Effector memory CD4-positive, alpha-beta T cell (primary cell): ENCODE data around the gene ADAM19.

Experiments
- DNase-seq, 3 donors: peaks; one replicate each; pipeline ENCODE4 v3.0.0-alpha.2; 2020
- H3K27ac ChIP-seq: 2 replicates; pipeline ENCODE4 v1.7.0; 2013; ENCODE audit warnings: mild to moderate bottlenecking, low read length, moderate library complexity; ENCODE audit not compliant: insufficient read depth, poor library complexity, severe bottlenecking
- H3K27me3 ChIP-seq: replicated peaks from 2 replicates; pipeline ENCODE4 v1.7.0; 2013; ENCODE audit warnings: mild to moderate bottlenecking, low read length; ENCODE audit not compliant: insufficient read depth, control insufficient read depth, poor library complexity, severe bottlenecking
- H3K36me3 ChIP-seq: 2 replicates; pipeline ENCODE4 v1.7.0; 2013; ENCODE audit warnings: mild to moderate bottlenecking, low read length, moderate library complexity; ENCODE audit not compliant: control insufficient read depth, insufficient read depth
- H3K4me1 ChIP-seq: 2 replicates; pipeline ENCODE4 v1.7.0; 2013; ENCODE audit warnings: low read length, mild to moderate bottlenecking; ENCODE audit not compliant: control insufficient read depth, insufficient read depth, poor library complexity, severe bottlenecking
- H3K4me3 ChIP-seq: 2 replicates; pipeline ENCODE4 v1.7.0; 2013; ENCODE audit warnings: low read length, low read depth, mild to moderate bottlenecking; ENCODE audit not compliant: insufficient read depth, poor library complexity, severe bottlenecking
- H3K9me3 ChIP-seq: 2 replicates; pipeline ENCODE4 v1.7.0; 2013; ENCODE audit warnings: mild to moderate bottlenecking, low read length, moderate library complexity; ENCODE audit not compliant: control insufficient read depth

ADAM19 gene

DNA sequence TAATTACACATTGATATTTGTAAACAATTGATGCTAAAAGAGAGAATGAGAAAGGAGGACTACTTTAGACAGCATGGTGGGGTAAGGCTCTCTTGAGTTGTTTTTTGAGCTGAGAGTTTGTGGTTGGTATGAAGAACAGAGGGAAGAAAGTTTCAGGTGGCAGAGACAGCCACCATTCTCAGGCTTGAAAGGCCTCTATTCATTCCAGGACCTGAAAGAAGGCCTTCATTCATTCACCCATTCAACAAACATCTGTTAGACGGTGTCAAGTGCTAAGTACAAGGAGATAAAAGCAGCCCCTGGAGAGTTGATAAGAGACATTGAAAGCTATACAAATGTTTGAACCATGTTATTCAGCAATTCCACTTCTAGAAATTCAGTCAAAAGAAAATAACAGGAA, 21.7 kb upstream of the ADAM19 start:
- Histone ChIP-seq H3K4me1 (peaks cover 34% of the 10 kb centered on the region), H3K36me3 (no peaks in the 10 kb centered on the region), H3K27me3 (no peaks in the 10 kb centered on the region), H3K4me3 (no peak overlapping the region), H3K9me3 (no peaks in the 10 kb centered on the region), H3K27ac (no peak overlapping the region)
- DNase-seq = no peak

GRCh38 chr5:157596487-157596886, 20.9 kb upstream of the ADAM19 start:
- peaks cover 37% of the 10 kb centered on the region for H3K4me1 ChIP-seq
- DNase-seq = no peak
- H3K27me3 ChIP-seq = no peaks in the 10 kb centered on the region
- no peak overlapping the region for H3K27ac ChIP-seq
- no peaks in the 10 kb centered on the region for H3K9me3 ChIP-seq
- H3K36me3 ChIP-seq = no peaks in the 10 kb centered on the region
- peak overlapping the region; percentile 20 for H3K4me3 ChIP-seq

DNA sequence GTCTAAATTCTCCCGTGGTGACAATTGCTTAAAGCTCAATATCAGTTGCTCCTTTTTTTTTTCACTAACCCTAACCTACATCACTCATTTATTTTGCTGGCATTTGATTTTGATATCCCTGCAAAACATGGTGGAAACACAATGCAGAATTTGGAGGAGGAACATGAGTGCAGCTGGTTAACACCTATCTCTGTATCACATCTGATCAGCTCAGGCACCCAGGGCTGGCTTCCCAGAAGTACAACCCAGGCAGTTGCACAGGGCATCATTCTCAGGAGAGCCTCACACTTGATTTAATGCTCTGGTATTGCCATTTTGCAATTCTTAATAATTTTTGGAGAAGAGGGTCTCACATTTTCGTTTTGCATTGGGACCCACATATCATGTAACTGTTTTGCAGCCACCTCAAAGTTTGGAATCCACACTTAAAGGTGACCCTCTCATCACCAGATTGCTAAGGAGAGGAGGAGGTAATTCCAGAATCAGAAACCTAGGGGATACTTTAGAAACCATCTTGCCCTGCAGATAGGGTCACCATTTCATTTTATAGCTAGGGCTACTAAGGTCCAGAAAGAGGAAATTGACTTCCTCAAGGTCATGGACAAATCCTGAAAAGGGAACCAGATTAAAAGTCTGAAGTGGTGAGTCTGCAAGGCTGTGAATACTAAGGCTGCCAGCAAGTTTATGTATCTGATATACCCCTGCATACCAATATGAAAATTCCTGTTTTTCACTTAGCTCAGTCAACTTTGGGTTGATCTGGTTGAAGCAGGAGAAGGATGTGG, 19.3 kb upstream of the ADAM19 start:
- Histone ChIP-seq H3K27ac (no peak overlapping the region), H3K4me3 (no peak overlapping the region), H3K4me1 (peaks cover 37% of the 10 kb centered on the region), H3K27me3 (no peaks in the 10 kb centered on the region), H3K36me3 (no peaks in the 10 kb centered on the region), H3K9me3 (no peaks in the 10 kb centered on the region)
- DNase-seq = no peak

- Histone ChIP-seq H3K27me3 (no peaks in the 10 kb centered on the region), H3K4me3 (no peak overlapping the region), H3K27ac (no peak overlapping the region), H3K4me1 (peaks cover 37% of the 10 kb centered on the region), H3K36me3 (no peaks in the 10 kb centered on the region), H3K9me3 (no peaks in the 10 kb centered on the region)
- DNase-seq = no peak
Observed at GRCh38 chr5:157594257-157594656, 18.7 kb upstream of the ADAM19 start.

DNA sequence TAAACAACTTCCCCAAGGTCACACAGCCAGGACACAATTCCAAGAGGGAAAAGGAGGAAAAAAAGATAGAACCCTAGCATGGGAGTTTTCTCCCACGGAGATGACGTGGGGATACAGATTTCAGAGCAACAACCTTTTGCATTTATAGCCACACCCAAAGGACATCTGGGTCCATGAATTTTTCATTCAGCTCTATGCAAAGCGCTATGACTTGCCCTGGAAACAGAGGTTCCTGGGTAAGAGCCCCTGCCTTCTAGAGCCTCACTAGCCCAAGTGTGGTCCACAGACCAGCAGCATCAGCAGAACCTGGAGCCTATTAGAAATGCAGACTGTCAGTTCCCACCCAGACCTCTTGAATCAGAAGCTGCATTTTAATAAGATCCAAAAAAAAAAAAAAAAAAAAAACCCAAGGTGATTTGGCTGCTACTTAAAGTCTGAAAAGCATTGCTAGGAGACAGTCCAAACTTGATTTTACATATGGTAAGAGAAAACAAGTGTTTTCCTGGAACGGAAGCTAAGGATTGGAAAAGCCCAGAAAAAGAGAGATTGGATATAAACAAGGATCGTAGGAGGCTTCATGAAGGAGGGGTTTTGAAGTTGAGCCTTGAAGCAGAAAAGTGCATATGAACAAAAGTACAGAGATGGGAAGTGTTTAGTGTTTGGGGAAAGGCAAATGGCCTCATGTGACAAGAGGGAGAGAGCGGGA, 17.6 kb upstream of the ADAM19 start:
- no peak overlapping the region for H3K27ac ChIP-seq
- H3K27me3 ChIP-seq = no peaks in the 10 kb centered on the region
- no peaks in the 10 kb centered on the region for H3K36me3 ChIP-seq
- no peaks in the 10 kb centered on the region for H3K9me3 ChIP-seq
- H3K4me3 ChIP-seq = no peak overlapping the region
- H3K4me1 ChIP-seq = peaks cover 37% of the 10 kb centered on the region
- no peak for DNase-seq

DNA sequence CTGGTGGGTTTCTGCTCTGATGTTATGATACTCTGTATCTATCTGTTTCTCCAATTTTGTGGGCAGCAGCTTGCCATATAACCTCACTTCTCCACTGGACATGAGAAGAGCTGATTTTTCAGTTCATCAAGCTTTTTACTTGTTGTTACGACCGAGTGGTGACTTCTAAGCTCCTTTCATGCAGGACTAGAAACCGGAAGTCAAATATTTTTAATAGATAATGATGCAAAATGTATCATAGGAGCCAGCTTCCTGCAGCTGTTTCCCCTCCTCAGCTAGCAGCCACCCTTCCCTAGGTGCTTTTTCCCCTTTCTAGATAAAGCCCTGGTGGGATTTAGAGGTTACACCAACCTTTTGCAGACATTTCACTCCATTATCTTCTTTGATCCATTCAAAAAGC, 17.0 kb upstream of the ADAM19 start:
- H3K36me3 ChIP-seq = no peaks in the 10 kb centered on the region
- H3K9me3 ChIP-seq = no peaks in the 10 kb centered on the region
- peaks cover 37% of the 10 kb centered on the region for H3K4me1 ChIP-seq
- H3K4me3 ChIP-seq = no peak overlapping the region
- H3K27ac ChIP-seq = no peak overlapping the region
- DNase-seq = no peak
- no peaks in the 10 kb centered on the region for H3K27me3 ChIP-seq

GRCh38 chr5:157590478-157590877, 14.9 kb upstream of the ADAM19 start:
- peaks cover 23% of the 10 kb centered on the region for H3K4me1 ChIP-seq
- H3K4me3 ChIP-seq = no peak overlapping the region
- DNase-seq = no peak
- no peaks in the 10 kb centered on the region for H3K27me3 ChIP-seq
- H3K27ac ChIP-seq = no peak overlapping the region
- no peaks in the 10 kb centered on the region for H3K36me3 ChIP-seq
- H3K9me3 ChIP-seq = no peaks in the 10 kb centered on the region

GRCh38 chr5:157584628-157585027, 9.1 kb upstream of the ADAM19 start:
- no peaks in the 10 kb centered on the region for H3K36me3 ChIP-seq
- no peaks in the 10 kb centered on the region for H3K9me3 ChIP-seq
- DNase-seq = no peak
- no peak overlapping the region for H3K27ac ChIP-seq
- H3K27me3 ChIP-seq = no peaks in the 10 kb centered on the region
- no peak overlapping the region for H3K4me3 ChIP-seq
- H3K4me1 ChIP-seq = peaks cover 10% of the 10 kb centered on the region

- peaks cover 10% of the 10 kb centered on the region for H3K4me1 ChIP-seq
- no peaks in the 10 kb centered on the region for H3K9me3 ChIP-seq
- H3K27ac ChIP-seq = no peak overlapping the region
Observed at GRCh38 chr5:157582731-157583620, 7.4 kb upstream of the ADAM19 start.

More at GRCh38 chr5:157582731-157583620, 7.4 kb upstream of the ADAM19 start:
- Histone ChIP-seq H3K27me3 (no peaks in the 10 kb centered on the region), H3K36me3 (no peaks in the 10 kb centered on the region), H3K4me3 (no peak overlapping the region)
- DNase-seq = no peak
